ENCODE data around the gene NPM3.

DNA sequence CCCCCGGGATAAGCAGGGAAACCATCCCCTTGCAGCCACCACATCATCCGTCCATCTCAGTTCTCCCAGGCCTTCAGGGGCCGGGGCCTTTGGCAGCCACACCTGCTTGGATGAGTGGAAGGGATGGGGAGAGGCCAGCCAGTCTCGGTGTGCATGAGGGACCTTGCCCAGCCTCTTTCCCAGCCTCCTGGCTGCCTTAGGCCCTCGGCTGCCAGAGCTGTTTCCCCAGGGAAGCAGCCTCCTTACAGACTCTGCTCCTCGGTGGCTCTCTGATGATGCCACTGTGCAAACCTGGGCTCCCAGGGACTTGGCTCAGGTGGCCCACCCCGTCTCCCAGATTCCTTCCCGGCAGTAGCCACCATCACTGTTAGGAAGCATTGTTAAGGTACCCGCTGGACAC, 22.0 kb downstream of the NPM3 start:
- TF ChIP-seq MAX (CRISPR knock-in tag; IDR thresholded peaks at IDR 0.05), result no peak
- TF ChIP-seq, protein P1, sequence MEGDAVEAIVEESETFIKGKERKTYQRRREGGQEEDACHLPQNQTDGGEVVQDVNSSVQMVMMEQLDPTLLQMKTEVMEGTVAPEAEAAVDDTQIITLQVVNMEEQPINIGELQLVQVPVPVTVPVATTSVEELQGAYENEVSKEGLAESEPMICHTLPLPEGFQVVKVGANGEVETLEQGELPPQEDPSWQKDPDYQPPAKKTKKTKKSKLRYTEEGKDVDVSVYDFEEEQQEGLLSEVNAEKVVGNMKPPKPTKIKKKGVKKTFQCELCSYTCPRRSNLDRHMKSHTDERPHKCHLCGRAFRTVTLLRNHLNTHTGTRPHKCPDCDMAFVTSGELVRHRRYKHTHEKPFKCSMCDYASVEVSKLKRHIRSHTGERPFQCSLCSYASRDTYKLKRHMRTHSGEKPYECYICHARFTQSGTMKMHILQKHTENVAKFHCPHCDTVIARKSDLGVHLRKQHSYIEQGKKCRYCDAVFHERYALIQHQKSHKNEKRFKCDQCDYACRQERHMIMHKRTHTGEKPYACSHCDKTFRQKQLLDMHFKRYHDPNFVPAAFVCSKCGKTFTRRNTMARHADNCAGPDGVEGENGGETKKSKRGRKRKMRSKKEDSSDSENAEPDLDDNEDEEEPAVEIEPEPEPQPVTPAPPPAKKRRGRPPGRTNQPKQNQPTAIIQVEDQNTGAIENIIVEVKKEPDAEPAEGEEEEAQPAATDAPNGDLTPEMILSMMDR (IDR thresholded peaks at IDR 0.05), result no peak
- no peak for TF ChIP-seq ZNF396 (CRISPR knock-in tag; IDR thresholded peaks at IDR 0.05; ENCODE audit: borderline replicate concordance)
- no peak for TF ChIP-seq STAT6 (CRISPR knock-in tag; conservative IDR thresholded peaks at IDR 0.05; ENCODE audit: low read depth)
- TF ChIP-seq, protein P2, sequence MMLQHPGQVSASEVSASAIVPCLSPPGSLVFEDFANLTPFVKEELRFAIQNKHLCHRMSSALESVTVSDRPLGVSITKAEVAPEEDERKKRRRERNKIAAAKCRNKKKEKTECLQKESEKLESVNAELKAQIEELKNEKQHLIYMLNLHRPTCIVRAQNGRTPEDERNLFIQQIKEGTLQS (CRISPR knock-in tag; conservative IDR thresholded peaks at IDR 0.05), result no peak
- TF ChIP-seq, protein P3, sequence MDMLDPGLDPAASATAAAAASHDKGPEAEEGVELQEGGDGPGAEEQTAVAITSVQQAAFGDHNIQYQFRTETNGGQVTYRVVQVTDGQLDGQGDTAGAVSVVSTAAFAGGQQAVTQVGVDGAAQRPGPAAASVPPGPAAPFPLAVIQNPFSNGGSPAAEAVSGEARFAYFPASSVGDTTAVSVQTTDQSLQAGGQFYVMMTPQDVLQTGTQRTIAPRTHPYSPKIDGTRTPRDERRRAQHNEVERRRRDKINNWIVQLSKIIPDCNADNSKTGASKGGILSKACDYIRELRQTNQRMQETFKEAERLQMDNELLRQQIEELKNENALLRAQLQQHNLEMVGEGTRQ (CRISPR knock-in tag; IDR thresholded peaks at IDR 0.05), result no peak
- no peak for TF ChIP-seq NFE2L1 (CRISPR knock-in tag; IDR thresholded peaks at IDR 0.05)
